HG03064 (cell line): Measurements from ENCODE around the gene CMTM4.
"Not testable (repeated sequence)": the region's sequence is repeated elsewhere in the genome, so short reads cannot be mapped to it uniquely, and the experiment has no call there.

Experiments used
- ATAC-seq: cut with Tn5 transposase; IDR thresholded peaks from one replicate; pipeline ENCODE4 v1.9.1; 2021; ENCODE audit warnings: low read depth; ENCODE audit not compliant: unreplicated experiment

CMTM4 gene

GRCh38 chr16:66617728-66618127, 78.8 kb downstream of the CMTM4 start:
- no peak for ATAC-seq

- no peak for ATAC-seq
Observed at GRCh38 chr16:66617010-66617434, 79.5 kb downstream of the CMTM4 start.

- ATAC-seq, result no peak
Observed at GRCh38 chr16:66616592-66616991, 80.0 kb downstream of the CMTM4 start.

GRCh38 chr16:66616169-66616568, 80.4 kb downstream of the CMTM4 start:
- ATAC-seq, result no peak

GRCh38 chr16:66614161-66614802, 82.3 kb downstream of the CMTM4 start:
- no peak for ATAC-seq

- no peak for ATAC-seq
Observed at GRCh38 chr16:66612422-66612821, 84.1 kb downstream of the CMTM4 start.

- not testable (repeated sequence) for ATAC-seq
Observed at GRCh38 chr16:66611911-66612310, 84.6 kb downstream of the CMTM4 start.

- no peak for ATAC-seq
Observed at GRCh38 chr16:66610111-66610820, 86.3 kb downstream of the CMTM4 start.

GRCh38 chr16:66609139-66609510, 87.4 kb downstream of the CMTM4 start:
- ATAC-seq, result no peak

- no peak for ATAC-seq
Observed at GRCh38 chr16:66608241-66609138, 88.1 kb downstream of the CMTM4 start.

- no peak for ATAC-seq
Observed at GRCh38 chr16:66605979-66606751, 90.4 kb downstream of the CMTM4 start.

- ATAC-seq, result peak; percentile 2
Observed at GRCh38 chr16:66605177-66605978, 91.2 kb downstream of the CMTM4 start.

- ATAC-seq, result peak; percentile 58
Observed at GRCh38 chr16:66604376-66605176, 92.0 kb downstream of the CMTM4 start, which contains the start of gene CMTM3. TSS of gene CMTM3 (plus strand) at chr16:66604704. CDS start at chr16:66604806, 102 bp downstream.

GRCh38 chr16:66603537-66604375, 92.8 kb downstream of the CMTM4 start:
- no peak for ATAC-seq

GRCh38 chr16:66601471-66601870, 95.1 kb downstream of the CMTM4 start:
- no peak for ATAC-seq

- ATAC-seq, result no peak
Observed at GRCh38 chr16:66600477-66600876, 96.1 kb downstream of the CMTM4 start.

GRCh38 chr16:66599726-66600125, 96.8 kb downstream of the CMTM4 start:
- ATAC-seq, result no peak

- no peak for ATAC-seq
Observed at GRCh38 chr16:66598111-66598510, 98.4 kb downstream of the CMTM4 start.
